HepG2 (cell line): ENCODE data around the gene SULT1C4. TPM values are rescaled to one million over a fixed set of nuclear protein-coding genes. Genes with fewer than 3 reads are reported as not detected.

Experiments
- ARID2 ChIP-seq: sonication (generic); formaldehyde crosslinking; IDR thresholded peaks from 2 replicates; pipeline ENCODE4 v1.8.1; 2022; ENCODE audit warnings: mild to moderate bottlenecking, missing genetic modification reagents, borderline replicate concordance
- ARNTL ChIP-seq: sonication (generic); formaldehyde crosslinking; IDR thresholded peaks from 2 replicates; pipeline ENCODE4 v1.4.0; 2020; ENCODE audit warnings: mild to moderate bottlenecking, missing genetic modification reagents
- ASH2L ChIP-seq: fragments of 300-600, 200-600 bp; sonication (generic); IDR thresholded peaks from 2 replicates; pipeline ENCODE4 v1.7.0; 2017; ENCODE audit warnings: low read depth, mild to moderate bottlenecking, moderate library complexity, mixed read lengths, low read length; ENCODE audit not compliant: insufficient read length
- BCL6 ChIP-seq: IDR thresholded peaks from 2 replicates; pipeline ENCODE4 v1.6.1; 2016; ENCODE audit warnings: missing genetic modification reagents, missing compliant biosample characterization
- BHLHE40 ChIP-seq: IDR thresholded peaks from 2 replicates; pipeline ENCODE4 v1.6.1; 2011; ENCODE audit warnings: low read length, improper control_type of control experiment
- CREM ChIP-seq, 2 experiments: sonication (generic) in 1 of 2; formaldehyde crosslinking in 1 of 2; IDR thresholded peaks; 2 replicates each; pipeline versions ENCODE4 v1.4.0 to v1.6.1; 2016 to 2020; ENCODE audit warnings: antibody characterized with exemption in 1 of 2, mild to moderate bottlenecking in 1 of 2, missing genetic modification reagents in 1 of 2
- EED ChIP-seq: sonication (generic); formaldehyde crosslinking; IDR thresholded peaks from 2 replicates; pipeline ENCODE4 v1.5.0; 2020; ENCODE audit warnings: mild to moderate bottlenecking, missing genetic modification reagents
- ELF3 ChIP-seq: IDR thresholded peaks from 2 replicates; pipeline ENCODE4 v1.6.1; 2016; ENCODE audit warnings: missing genetic modification reagents, missing compliant biosample characterization
- FOXK1 ChIP-seq: sonication (generic); formaldehyde crosslinking; IDR thresholded peaks from 2 replicates; pipeline ENCODE4 v1.4.0; 2020; ENCODE audit warnings: low read depth, missing genetic modification reagents, borderline replicate concordance
- JUND ChIP-seq: sonication (generic); formaldehyde crosslinking; IDR thresholded peaks from 2 replicates; pipeline ENCODE4 v1.8.0; 2022; ENCODE audit warnings: mild to moderate bottlenecking, missing genetic modification reagents
- MIER3 ChIP-seq: IDR thresholded peaks from 2 replicates; pipeline ENCODE4 v1.6.1; 2016; ENCODE audit warnings: missing compliant biosample characterization, borderline replicate concordance
- ZNF260 ChIP-seq: sonication (generic); formaldehyde crosslinking; IDR thresholded peaks from 2 replicates; pipeline ENCODE4 v1.4.0; 2020; ENCODE audit warnings: missing genetic modification reagents, low read depth, mild to moderate bottlenecking, borderline replicate concordance
- ZSCAN21 ChIP-seq: sonication (generic); formaldehyde crosslinking; IDR thresholded peaks from 2 replicates; pipeline ENCODE4 v1.8.0; 2022; ENCODE audit warnings: mild to moderate bottlenecking, missing genetic modification reagents, moderate library complexity, borderline replicate concordance
- polyA plus RNA-seq, 8 experiments: library from polyadenylated mRNA; depleted of rRNA in 3 of 8; stranded (reverse) in 7 of 8; unstranded in 1 of 8; fragments of >200 nt; fragmentation: Illumina TruSeq in 4 of 8; extraction: Trizol in 4 of 8; gene quantifications; 2 replicates each; pipeline versions ENCODE4 v1.2.1 to v1.2.3, GENCODE V29; 2011 to 2016; ENCODE audit warnings: low read depth in 4 of 8, missing spikeins in 1 of 8, mixed read lengths in 1 of 8; ENCODE audit not compliant: insufficient read depth in 1 of 8
- total RNA-seq, 5 experiments: library from RNA; depleted of rRNA; stranded (reverse); fragments of >200 nt; fragmentation: Illumina TruSeq; extraction: Trizol; gene quantifications; 2 replicates each; pipeline ENCODE4 v1.2.3, GENCODE V29; 2016; ENCODE audit warnings: low read depth in 1 of 5
- TF ChIP-seq, protein P1 (sequence below): sonication (generic); formaldehyde crosslinking; IDR thresholded peaks from 2 replicates; pipeline ENCODE4 v1.4.0; 2020; ENCODE audit warnings: mild to moderate bottlenecking, low read depth, missing genetic modification reagents
- TF ChIP-seq, protein P2 (sequence below): sonication (generic); formaldehyde crosslinking; IDR thresholded peaks from 2 replicates; pipeline ENCODE4 v1.4.0; 2020; ENCODE audit warnings: missing genetic modification reagents
- TF ChIP-seq, protein P3 (sequence below): sonication (generic); formaldehyde crosslinking; IDR thresholded peaks from 2 replicates; pipeline ENCODE4 v1.5.0; 2020; ENCODE audit warnings: mild to moderate bottlenecking, missing genetic modification reagents, moderate library complexity
- TF ChIP-seq, protein P4 (sequence below): sonication (generic); formaldehyde crosslinking; IDR thresholded peaks from 2 replicates; pipeline ENCODE4 v1.5.0; 2020; ENCODE audit warnings: missing genetic modification reagents, mild to moderate bottlenecking, borderline replicate concordance
- TF ChIP-seq, protein P5 (sequence below), 2 experiments: IDR thresholded peaks; 2 replicates each; pipeline ENCODE4 v1.6.1; 2011 to 2012; ENCODE audit warnings: low read length in 2 of 2, borderline replicate concordance in 1 of 2, low read depth in 1 of 2, mild to moderate bottlenecking in 1 of 2, moderate library complexity in 1 of 2

SULT1C4 gene
- total and polyA plus RNA-seq, 2 of the 13 experiments (the other 11 are each of a cell fraction or from before 2014, with no cell fraction given): 1.3 to 8.6 TPM

DNA sequence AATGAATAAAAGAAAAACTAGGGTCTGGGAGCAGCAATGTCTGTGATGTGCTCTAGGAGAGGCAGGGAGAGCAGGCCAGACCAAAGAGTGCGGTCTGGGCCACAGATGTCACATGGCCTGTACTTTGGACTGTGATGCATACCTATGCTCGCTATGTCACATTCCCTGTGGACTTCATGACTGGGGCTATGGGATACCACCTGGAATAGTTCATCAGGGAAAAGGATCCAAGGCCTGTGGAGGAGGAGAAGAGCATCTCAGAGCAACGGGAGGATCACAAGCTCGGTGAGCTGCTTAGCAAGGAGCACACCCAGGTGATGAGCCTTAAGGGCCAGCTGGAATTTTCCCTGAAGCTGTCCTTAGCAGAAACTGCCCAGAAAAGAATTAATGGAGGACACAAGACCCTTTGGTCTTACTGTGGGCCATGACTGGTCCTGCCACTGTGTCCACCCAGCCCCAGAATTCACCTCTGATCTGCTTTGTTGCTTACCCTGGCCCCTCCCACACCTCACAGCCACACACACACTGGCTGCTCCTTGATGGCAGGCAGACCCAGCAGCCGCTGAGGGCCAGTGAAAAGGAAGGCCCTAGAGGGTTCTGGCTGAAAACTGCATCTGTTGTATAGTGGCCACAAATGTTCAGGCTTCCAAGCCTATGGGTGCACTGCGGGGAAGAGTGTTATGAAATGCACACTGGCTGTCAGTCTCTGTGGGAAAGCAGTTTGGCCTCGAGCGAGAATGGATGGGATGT lies 45.9 kb downstream of the SULT1C4 start (continued):
- TF ChIP-seq ZSCAN21 (CRISPR knock-in tag): no peak
- TF ChIP-seq, protein P1, sequence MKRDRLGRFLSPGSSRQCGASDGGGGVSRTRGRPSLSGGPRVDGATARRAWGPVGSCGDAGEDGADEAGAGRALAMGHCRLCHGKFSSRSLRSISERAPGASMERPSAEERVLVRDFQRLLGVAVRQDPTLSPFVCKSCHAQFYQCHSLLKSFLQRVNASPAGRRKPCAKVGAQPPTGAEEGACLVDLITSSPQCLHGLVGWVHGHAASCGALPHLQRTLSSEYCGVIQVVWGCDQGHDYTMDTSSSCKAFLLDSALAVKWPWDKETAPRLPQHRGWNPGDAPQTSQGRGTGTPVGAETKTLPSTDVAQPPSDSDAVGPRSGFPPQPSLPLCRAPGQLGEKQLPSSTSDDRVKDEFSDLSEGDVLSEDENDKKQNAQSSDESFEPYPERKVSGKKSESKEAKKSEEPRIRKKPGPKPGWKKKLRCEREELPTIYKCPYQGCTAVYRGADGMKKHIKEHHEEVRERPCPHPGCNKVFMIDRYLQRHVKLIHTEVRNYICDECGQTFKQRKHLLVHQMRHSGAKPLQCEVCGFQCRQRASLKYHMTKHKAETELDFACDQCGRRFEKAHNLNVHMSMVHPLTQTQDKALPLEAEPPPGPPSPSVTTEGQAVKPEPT (CRISPR knock-in tag): 0 out of 2 replicates have a peak, but pooled peaks have one; percentile 67
- peak; percentile 28; the same call in 1 of the 2 replicates for TF ChIP-seq BCL6 (CRISPR knock-in tag)
- TF ChIP-seq, protein P2, sequence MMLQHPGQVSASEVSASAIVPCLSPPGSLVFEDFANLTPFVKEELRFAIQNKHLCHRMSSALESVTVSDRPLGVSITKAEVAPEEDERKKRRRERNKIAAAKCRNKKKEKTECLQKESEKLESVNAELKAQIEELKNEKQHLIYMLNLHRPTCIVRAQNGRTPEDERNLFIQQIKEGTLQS (CRISPR knock-in tag): peak; percentile 86
- TF ChIP-seq MIER3 (CRISPR knock-in tag): peak; percentile 74; the same call in 1 of the 2 replicates
- no peak for TF ChIP-seq ZNF260 (CRISPR knock-in tag)
- TF ChIP-seq, protein P3, sequence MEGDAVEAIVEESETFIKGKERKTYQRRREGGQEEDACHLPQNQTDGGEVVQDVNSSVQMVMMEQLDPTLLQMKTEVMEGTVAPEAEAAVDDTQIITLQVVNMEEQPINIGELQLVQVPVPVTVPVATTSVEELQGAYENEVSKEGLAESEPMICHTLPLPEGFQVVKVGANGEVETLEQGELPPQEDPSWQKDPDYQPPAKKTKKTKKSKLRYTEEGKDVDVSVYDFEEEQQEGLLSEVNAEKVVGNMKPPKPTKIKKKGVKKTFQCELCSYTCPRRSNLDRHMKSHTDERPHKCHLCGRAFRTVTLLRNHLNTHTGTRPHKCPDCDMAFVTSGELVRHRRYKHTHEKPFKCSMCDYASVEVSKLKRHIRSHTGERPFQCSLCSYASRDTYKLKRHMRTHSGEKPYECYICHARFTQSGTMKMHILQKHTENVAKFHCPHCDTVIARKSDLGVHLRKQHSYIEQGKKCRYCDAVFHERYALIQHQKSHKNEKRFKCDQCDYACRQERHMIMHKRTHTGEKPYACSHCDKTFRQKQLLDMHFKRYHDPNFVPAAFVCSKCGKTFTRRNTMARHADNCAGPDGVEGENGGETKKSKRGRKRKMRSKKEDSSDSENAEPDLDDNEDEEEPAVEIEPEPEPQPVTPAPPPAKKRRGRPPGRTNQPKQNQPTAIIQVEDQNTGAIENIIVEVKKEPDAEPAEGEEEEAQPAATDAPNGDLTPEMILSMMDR (CRISPR knock-in tag): 0 out of 2 replicates have a peak, but pooled peaks have one; percentile 7
- TF ChIP-seq BHLHE40: peak; percentile 67; the same call in 1 of the 2 replicates
- peak; percentile 69; the same call in 1 of the 2 replicates for TF ChIP-seq JUND (CRISPR knock-in tag)
- no peak for TF ChIP-seq EED (CRISPR knock-in tag)
- TF ChIP-seq, protein P4, sequence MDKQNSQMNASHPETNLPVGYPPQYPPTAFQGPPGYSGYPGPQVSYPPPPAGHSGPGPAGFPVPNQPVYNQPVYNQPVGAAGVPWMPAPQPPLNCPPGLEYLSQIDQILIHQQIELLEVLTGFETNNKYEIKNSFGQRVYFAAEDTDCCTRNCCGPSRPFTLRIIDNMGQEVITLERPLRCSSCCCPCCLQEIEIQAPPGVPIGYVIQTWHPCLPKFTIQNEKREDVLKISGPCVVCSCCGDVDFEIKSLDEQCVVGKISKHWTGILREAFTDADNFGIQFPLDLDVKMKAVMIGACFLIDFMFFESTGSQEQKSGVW (CRISPR knock-in tag): 0 out of 2 replicates have a peak, but pooled peaks have one; percentile 51
- 0 out of 2 replicates have a peak, but pooled peaks have one; percentile 32 for TF ChIP-seq CREM (IDR thresholded peaks at IDR 0.05)
- TF ChIP-seq CREM (CRISPR knock-in tag; IDR thresholded peaks at IDR 0.05): no peak
- TF ChIP-seq ARNTL: peak; percentile 55; the same call in 1 of the 2 replicates
- TF ChIP-seq ASH2L: peak; percentile 86
- TF ChIP-seq, protein P5, sequence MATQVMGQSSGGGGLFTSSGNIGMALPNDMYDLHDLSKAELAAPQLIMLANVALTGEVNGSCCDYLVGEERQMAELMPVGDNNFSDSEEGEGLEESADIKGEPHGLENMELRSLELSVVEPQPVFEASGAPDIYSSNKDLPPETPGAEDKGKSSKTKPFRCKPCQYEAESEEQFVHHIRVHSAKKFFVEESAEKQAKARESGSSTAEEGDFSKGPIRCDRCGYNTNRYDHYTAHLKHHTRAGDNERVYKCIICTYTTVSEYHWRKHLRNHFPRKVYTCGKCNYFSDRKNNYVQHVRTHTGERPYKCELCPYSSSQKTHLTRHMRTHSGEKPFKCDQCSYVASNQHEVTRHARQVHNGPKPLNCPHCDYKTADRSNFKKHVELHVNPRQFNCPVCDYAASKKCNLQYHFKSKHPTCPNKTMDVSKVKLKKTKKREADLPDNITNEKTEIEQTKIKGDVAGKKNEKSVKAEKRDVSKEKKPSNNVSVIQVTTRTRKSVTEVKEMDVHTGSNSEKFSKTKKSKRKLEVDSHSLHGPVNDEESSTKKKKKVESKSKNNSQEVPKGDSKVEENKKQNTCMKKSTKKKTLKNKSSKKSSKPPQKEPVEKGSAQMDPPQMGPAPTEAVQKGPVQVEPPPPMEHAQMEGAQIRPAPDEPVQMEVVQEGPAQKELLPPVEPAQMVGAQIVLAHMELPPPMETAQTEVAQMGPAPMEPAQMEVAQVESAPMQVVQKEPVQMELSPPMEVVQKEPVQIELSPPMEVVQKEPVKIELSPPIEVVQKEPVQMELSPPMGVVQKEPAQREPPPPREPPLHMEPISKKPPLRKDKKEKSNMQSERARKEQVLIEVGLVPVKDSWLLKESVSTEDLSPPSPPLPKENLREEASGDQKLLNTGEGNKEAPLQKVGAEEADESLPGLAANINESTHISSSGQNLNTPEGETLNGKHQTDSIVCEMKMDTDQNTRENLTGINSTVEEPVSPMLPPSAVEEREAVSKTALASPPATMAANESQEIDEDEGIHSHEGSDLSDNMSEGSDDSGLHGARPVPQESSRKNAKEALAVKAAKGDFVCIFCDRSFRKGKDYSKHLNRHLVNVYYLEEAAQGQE (IDR thresholded peaks at IDR 0.05; ENCODE audit: borderline replicate concordance in 1 of 2, low read depth in 1 of 2, low read length in 2 of 2): peak in 1 of 2 experiments; percentile 60; a peak in 1 of 4 replicates
- peak; percentile 69; the same call in 1 of the 2 replicates for TF ChIP-seq FOXK1 (CRISPR knock-in tag)
- no peak for TF ChIP-seq ARID2 (CRISPR knock-in tag)
- TF ChIP-seq ELF3: peak; percentile 47; the same call in 1 of the 2 replicates
